HL-60/S4 treated with retinoic acid at 250 ng/mL for 4 days and 3 days (cell line): Measurements from ENCODE around the gene GRAP2.
"Not testable (repeated sequence)": the region's sequence is repeated elsewhere in the genome, so short reads cannot be mapped to it uniquely, and the experiment has no call there.

Experiments used
- in situ Hi-C: fragments of 300-500 bp; cut with MboI; formaldehyde crosslinking; loops from 2 replicates; pipeline ENCODE4 v1.7.0; 2022; ENCODE audit warnings: low sequenced_read_pairs

The GRAP2 gene

DNA sequence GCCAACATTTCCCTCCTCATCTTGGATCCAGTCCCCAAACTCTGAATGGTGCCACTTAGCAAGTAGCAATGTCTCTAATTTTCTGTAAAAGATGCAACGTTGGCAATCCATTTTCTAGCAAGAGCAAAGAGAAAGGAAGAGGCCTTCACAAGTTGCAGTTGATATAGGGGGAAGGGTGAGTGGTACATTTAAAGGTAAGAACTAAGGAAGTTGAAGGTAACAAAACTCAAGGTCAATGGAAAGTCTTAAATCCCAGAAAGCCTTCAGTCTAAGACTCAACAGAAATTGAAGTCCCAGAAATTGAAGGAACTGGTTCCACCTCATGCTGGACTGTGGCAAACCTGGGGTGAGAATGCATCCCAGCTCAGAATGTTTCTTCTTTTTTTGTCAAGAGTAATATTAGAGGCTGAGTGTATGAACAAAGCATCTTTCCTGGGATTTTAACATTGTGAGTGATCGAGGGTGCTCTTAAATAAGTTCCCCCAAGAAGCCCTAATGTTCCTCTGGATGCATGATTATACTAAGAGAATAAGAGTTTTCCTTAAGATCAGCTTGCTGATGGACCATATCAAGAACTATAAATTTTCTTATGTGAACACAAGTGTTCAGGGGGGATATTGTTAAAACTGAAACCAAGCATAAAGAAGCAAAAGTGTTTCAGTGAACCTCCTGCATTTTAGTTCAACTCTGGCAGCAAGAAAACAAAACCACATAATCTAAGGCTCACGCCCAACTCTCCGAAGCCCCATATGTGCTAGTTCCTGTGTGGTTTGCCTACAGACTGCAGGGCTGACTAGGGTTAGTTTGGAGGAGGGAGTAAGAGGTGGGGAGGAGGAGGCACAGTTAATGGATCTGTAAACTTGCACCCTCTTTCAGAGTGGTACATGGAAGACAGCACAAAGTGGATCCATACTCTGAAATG, at the start of gene GRAP2:
GRAP2 (plus strand) TSS at position 779 of the 922 bp plus-strand sequence. CDS start 46,023 bp downstream, outside the sequence.
- in situ Hi-C loops: no loop called here

DNA sequence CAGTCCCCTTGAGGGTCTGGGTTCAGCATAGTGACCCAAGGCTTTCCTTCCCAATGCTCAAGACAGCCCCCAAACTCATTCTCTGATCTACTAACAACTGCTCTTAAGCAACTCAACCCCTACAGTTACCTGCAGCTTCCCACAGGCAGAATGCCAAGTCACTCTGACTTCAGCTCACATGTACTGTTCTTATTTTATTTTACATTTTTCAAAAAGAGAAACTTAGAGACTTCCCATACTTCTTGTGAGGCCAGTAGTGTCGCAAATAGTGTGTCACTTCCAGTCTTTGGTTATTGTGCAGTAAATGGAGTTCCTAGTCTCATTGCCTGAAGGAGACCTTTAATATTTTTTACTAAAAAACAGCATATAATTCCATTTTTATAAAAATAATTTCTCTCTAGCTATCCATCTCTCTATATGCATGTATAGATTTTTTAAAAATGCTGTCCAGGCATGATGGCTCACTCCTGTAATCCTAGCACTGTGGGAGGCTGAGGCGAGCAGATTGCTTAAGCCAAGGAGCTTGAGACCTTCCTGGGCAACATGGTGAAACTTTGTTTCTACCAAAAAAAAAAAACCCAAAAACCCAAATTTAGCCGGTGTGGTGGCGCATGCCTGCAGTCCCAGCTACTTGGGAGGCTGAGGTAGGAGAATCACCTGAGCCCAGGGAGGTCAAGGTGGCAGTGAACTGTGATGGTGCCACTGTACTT, 49.1 kb upstream of the GRAP2 start:
- in situ Hi-C loops: no loop called here

DNA sequence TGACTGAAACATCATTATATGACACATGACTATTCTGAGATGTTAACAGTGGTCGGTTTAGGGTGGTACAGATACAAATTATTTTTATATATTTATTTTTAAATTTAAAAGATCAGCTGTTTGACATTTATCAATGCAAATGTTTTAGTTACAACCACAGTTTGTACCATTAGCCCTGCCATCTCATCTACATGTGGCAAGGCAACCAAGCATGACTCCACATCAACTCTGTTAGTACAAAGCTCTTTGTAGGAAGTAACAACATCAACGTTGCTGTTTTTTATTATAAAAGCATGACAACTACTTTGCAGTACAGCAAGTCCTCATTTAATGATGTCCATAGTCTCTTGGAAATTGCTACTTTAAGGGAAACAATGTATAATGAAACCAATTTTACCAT, 48.1 kb upstream of the GRAP2 start:
- in situ Hi-C loops: no loop called here

DNA sequence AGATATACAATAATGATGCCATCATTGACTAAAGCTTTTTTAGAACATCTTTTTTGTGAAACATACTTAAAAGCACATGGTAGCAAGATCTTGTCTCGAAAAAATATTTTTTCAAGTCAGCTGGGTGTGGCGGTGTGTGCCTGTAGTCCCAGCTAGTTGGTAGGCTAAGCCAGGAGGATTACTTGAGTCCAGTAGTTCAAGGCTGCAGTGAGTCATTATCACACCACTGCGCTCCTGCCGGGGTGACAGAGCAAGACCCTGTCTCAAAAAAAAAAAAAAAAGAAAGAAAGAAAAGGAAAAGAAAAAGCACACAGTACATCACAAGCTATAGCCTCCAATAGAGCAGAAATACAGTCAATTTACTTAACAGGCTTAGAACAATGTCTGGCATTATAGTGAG, 44.3 kb upstream of the GRAP2 start:
- in situ Hi-C loops: no loop called here

DNA sequence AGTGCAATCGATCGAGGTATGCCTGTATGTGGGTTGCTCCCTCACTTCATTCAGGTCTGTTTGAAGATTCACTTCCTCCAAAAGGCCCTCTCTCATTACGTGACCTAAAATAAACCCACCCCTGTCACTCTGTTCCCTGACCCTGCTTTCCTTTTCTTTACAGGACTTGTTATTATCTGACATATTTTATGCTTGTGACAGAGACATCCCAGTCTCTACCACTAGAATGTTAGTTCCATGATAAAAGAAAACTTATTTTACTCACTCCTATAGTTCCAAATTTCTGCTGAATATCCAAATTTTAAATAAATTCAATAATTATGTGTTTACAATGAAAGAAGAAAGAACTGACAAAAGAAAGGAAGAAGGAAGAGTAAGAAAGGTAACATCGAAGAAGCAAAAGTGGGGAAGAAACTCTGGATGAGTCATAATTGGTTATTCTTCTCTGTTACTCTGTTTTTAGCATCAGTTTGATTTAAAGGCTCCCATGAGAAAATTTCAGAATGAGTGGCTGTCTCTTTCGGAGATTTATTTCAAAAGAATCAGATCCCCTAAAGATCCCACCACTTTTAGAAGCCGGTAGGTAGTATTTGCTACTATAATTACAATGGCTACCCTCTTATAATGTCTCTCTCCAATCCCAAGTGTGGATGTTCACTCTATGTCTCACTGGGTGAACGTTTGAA, 40.8 kb upstream of the GRAP2 start:
- in situ Hi-C loops: no loop called here

DNA sequence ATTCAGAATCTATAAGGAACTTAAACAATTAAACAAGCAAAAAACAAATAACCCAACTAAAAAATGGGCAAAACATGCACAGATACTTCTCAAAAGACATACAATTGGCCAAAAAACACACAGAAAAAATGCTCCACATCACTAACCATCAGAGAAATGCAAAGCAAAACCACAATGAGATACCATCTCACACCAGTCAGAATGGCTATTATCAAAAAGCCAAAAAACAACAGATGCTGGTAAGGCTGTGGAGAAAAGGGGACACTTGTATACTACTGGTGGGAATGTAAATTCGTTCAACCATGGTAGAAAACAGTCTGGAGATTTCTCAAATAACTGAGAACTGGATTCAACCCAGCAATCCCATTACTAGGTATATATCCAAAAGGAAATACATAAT, 32.1 kb upstream of the GRAP2 start:
- in situ Hi-C loops: no loop called here

DNA sequence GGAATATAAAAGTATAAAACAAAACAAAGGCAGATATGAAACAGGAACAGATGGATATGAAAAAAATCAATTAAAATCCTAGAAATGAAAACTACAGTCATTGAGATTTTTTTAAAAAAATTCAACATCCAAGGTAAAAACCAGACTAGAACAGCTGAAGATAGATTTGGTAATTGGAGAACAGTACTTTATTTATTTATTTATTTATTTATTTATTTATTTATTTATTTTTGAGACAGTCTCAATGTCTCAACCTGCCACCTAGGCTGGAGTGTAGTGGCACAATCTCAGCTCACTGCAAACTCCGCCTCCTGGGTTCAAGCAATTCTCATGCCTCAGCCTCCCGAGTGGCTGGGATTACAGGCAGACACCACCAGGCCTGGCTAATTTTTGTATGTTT, 31.1 kb upstream of the GRAP2 start:
- in situ Hi-C loops: not testable (repeated sequence)

DNA sequence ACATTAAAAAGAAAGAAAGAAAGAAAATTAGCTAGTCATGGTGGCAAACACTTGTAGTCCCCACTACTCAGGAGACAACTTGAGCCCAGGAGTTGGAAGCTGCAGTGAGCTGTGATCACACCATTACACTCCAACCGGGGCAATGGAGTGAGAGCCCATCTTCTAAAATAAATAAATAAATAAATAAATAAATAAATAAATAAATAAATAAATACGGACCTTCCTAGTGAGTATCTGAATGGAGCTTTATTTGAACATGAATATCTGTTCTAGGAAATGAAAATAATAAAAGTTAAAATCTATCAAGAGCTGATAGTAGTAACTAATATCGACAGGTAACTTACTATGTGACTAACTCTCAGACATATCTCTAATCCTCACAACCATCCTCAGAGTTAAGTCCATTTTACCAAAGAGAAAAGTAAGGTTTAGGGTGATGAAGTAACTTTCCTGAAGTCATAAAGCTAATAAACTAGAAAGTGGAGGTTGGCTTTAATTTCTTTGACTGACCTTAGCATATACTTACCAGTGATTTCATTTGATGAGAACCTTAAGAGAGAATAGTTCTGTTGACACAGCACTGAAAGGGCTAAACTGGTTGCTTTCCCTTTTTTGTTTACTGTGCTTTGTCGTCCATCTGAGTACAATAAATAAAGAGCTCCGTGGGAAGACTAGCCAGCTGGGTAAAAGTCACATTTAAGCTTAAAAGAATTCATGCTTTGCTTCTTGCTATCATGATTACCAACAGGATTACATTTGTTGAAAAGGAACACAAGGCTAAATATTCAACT, 29.7 kb upstream of the GRAP2 start:
- in situ Hi-C loops: no loop called here

DNA sequence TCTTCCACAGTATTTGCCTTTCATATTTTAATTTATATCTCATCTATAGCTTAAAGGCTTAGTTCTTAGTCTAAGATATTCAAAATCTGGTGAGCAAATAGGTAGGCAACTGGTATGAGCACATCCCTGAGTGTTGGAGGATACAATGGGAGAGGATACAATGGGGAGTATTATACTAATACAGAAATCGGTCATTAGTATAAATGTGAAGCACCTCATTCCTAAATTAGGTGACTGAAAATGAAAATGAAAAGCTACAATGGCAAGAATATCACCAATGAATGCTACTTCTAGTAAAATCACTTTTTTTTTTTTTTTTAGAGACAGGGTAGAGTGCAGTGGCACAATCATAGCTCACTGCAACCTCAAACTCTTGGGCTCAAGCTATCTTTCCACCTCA, 28.3 kb upstream of the GRAP2 start:
- in situ Hi-C loops: no loop called here

DNA sequence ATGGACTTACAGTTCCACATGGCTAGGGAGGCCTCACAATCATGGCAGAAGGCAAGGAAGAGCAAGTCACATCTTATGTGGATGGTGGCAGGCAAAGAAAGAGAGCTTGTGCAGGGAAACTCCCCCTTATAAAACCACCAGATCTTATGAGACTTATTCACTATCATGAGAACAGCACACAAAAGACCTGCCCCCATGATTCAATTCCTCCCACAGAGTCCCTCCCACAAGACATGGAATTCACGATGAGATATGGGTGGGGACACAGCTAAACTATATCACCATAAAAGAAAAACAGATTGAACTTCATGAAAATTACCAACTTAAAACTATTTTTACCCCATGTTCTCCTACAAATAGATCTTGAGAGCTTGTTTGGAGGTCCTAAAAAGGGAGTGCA, 26.9 kb upstream of the GRAP2 start:
- in situ Hi-C loops: no loop called here

DNA sequence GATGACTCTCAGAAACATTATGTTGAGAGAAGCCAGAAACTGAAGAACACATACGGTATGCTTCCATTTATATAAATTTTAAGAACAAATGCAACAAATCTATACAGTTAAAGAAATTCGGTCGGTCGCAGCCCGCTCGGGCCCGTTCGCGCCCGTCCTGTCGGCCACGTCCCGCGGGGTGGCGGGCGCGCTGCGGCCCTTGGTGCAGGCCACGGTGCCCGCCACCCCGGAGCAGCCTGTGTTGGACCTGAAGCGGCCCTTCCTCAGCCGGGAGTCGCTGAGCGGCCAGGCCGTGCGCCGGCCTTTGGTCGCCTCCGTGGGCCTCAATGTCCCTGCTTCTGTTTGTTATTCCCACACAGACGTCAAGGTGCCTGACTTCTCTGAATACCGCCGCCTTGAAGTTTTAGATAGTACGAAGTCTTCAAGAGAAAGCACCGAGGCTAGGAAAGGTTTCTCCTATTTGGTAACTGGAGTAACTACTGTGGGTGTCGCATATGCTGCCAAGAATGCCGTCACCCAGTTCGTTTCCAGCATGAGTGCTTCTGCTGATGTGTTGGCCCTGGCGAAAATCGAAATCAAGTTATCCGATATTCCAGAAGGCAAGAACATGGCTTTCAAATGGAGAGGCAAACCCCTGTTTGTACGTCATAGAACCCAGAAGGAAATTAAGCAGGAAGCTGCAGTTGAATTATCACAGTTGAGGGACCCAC, 25.6 kb upstream of the GRAP2 start:
- in situ Hi-C loops: not testable (repeated sequence)

DNA sequence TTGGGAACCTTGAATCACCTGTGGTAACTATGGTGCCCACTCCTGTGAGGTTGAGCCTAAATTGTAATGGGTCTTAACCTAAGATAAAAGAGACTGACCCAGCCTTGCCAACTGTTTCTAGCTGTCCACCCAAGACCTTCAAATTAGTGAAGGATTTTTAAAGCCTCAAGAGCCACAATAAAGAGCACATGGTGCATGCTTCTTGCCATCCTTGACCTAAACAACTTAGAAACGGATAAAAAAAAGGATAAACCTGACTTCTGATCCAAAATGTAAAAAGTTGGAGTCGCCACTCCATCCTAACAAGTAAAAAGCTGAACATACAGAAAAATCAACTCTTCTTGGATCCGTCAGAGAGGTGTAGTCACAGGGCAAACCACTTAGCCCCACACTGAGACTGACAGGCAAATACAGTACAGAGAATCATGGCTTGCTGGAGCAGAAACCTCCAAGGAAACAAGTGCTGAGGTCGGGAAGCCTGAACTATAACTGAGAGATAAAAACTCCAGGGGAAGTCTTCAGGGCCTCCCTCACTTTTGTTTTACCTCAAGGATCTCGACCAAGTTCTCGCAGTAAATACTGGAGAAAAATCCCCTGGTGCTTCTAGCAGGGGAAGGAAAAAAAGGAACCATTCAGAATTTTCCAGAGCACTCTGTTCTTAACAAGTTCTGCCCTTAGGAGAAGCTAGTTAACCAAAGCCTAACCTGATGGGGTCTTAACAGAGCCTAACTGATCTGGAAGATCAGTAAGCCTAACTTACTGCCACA, 23.6 kb upstream of the GRAP2 start:
- in situ Hi-C loops: no loop called here

DNA sequence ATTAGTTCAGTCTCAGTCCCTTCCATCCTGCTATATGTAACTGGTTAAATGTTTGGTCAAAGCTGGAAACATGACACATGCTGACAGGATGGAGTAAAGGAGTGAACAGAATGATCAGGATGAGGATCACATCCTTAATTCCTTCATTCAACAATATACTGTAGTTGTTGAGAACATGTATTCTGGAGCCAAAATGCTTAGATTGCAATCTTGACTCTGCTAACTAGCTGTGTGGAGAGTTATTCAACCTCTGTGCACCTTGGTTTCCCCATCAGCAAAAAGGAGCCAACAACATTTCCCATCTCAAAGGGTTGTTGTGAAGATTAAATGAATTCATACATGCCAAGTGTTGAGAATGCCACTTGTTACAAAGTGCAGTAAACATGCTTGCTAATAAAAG, 20.2 kb upstream of the GRAP2 start:
- in situ Hi-C loops: no loop called here

DNA sequence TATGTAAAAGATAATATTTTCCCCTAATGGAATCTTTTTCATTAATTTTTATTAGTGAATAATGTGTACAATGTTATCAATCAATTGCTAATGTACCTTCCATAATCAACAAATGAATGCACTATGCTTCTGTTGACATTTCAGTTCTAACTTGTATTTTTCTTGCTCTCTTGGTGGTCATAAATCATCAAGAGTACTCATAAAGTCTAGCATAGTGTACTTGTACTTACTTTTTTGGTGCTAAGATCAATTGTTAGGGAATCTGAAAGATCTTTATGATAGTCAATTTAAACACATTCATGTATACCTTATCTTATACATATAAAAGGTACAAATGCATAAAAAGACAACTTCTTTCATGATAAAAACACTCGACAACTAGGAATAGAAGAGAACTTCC, 17.8 kb upstream of the GRAP2 start:
- in situ Hi-C loops: no loop called here

DNA sequence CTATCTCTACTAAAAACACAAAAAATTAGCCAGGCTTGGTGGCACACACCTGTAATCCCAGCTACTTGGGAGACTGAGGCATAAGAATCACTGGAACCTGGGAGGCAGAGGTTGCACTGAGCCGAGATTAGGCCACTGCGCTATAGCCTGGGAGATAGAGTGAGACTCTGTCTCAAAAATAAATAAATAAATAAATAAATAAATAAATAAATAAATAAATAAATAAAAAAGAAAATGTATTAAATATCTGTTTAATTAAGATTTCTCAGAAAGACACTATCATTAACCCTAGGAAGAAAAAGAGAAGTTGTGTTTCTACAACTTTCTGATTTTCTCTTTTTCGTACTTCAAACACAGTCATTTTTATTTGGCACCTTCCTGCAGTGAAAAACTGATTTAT, 11.0 kb upstream of the GRAP2 start:
- in situ Hi-C loops: not testable (repeated sequence)

DNA sequence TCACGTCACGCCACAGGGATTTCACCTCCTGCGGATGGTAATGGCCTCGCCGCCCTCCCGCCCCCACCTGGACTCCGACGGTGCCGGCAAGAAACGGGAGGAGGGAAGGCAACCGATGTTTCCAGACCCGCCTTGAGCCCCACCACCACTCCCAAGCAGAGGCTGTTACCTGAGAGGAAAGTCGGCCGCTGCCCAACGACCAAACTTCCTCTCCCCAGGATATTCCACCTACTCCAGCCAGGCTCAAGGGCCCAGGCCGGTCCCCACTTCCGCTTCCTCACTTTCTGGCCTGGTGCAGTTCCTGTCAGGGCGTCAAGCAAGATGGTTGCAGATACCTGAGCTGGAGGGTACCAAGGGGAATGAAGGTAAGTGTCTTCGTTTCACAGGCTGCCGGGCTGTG, 7.4 kb upstream of the GRAP2 start, which contains the start of gene ENTHD1:
ENTHD1 (minus strand) TSS at position 235 of the 400 bp plus-strand sequence. CDS start 6,012 bp downstream, outside the sequence.
- in situ Hi-C loops: no loop called here

DNA sequence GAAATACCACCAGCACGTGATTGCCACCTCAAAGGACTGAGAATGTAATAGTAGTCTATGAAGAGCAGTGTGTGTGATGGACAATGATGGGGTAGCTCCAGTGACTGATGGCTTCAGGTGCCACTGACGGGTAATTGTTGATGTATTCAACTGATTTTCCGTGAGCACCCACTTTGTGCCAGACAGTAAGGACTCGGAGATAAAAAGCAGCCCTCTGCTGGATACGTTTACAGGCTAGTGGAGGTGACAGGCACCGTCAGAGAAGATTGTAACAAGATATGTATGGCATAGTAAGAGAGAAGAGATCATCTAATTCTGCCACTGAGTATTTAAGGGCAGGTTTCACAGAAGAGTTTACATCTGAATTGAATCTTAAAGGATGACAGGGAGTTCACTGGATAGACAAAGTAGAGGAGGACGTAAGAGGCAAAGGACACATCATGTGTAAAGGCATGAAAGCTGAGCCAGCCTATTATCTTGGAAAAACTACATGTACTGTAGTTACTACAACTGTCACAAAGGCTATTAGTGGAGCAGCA, 6.3 kb upstream of the GRAP2 start:
- in situ Hi-C loops: no loop called here

DNA sequence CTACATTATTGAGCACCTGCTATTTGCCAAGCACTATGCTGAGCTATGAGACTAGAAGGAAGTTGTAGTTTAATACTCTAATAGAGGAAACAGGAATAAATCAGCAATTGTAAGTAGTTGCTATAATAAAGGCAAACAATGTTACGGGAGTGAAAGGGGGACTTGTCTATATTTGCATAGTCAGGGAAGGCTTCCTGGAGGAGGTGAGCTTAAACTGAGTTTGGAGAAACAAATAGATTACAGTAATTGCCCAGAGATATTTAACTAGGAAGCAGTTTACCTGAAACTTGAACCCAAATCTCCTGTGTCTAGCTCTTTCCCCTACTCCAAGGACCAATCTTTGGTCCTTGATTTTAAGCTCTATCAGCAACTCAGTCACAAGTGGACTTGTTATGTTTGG, 5.2 kb upstream of the GRAP2 start:
- in situ Hi-C loops: no loop called here
